SK-N-SH treated with all-trans-retinoic acid at 6 μM for 48 hours (cell line): ENCODE measurements around the gene DNAJC9.

Source experiments
- BACH2 ChIP-seq: fragments of 250-450 bp; sonication (Bioruptor Pico); IDR thresholded peaks from 2 replicates; pipeline ENCODE4 v1.9.0; 2021; ENCODE audit warnings: mild to moderate bottlenecking, borderline replicate concordance
- OSR1 ChIP-seq: fragments of 250-450 bp; sonication (Bioruptor Pico); IDR thresholded peaks from 2 replicates; pipeline ENCODE4 v1.8.0; 2022; ENCODE audit warnings: moderate library complexity, mild to moderate bottlenecking, inconsistent platforms

- no peak for TF ChIP-seq OSR1 (CRISPR knock-in tag)
- no peak for TF ChIP-seq BACH2 (CRISPR knock-in tag)
These were observed 5.6 kb upstream of the DNAJC9 start, which contains the start of gene MRPS16 for GRCh38 chr10:73252445-73253224.
